HepG2 (cell line): ENCODE data around the gene NDUFS7. TPM values are rescaled to one million over a fixed set of nuclear protein-coding genes. Genes with fewer than 3 reads are reported as not detected.

Source experiments
- AKAP8 ChIP-seq: sonication (generic); formaldehyde crosslinking; IDR thresholded peaks from 2 replicates; pipeline ENCODE4 v1.5.1; 2020; ENCODE audit warnings: mild to moderate bottlenecking, missing genetic modification reagents
- ATF7 ChIP-seq, 2 experiments: fragments of 450-650 bp in 1 of 2; sonication (generic) in 1 of 2; formaldehyde crosslinking in 1 of 2; IDR thresholded peaks; 2 replicates each; pipeline versions ENCODE4 v1.4.0 to v1.6.1; 2016 to 2020; ENCODE audit warnings: antibody characterized with exemption in 1 of 2, mild to moderate bottlenecking in 1 of 2, missing genetic modification reagents in 1 of 2
- JARID2 ChIP-seq: sonication (generic); formaldehyde crosslinking; IDR thresholded peaks from 2 replicates; pipeline ENCODE4 v1.8.1; 2023; ENCODE audit warnings: missing genetic modification reagents, inconsistent platforms; ENCODE audit not compliant: insufficient replicate concordance
- PHF20 ChIP-seq: sonication (generic); formaldehyde crosslinking; IDR thresholded peaks from 2 replicates; pipeline ENCODE4 v1.5.0; 2020; ENCODE audit warnings: mild to moderate bottlenecking, missing genetic modification reagents
- POLR2A ChIP-seq, 2 experiments: IDR thresholded peaks; 2 replicates each; pipeline ENCODE4 v1.6.1; 2011; ENCODE audit warnings: low read depth in 2 of 2, low read length in 2 of 2, mild to moderate bottlenecking in 1 of 2, moderate library complexity in 1 of 2; ENCODE audit not compliant: insufficient read depth in 1 of 2
- ZC3H13 ChIP-seq: sonication (generic); formaldehyde crosslinking; IDR thresholded peaks from 2 replicates; pipeline ENCODE4 v1.8.1; 2023; ENCODE audit warnings: mild to moderate bottlenecking, missing genetic modification reagents, moderate library complexity
- ZFAT ChIP-seq: sonication (generic); formaldehyde crosslinking; conservative IDR thresholded peaks from 2 replicates; pipeline ENCODE4 v1.8.1; 2023; ENCODE audit warnings: missing genetic modification reagents, inconsistent platforms
- ZNF367 ChIP-seq: sonication (generic); formaldehyde crosslinking; IDR thresholded peaks from 2 replicates; pipeline ENCODE4 v1.4.0; 2020; ENCODE audit warnings: missing genetic modification reagents, borderline replicate concordance
- ZNF674 ChIP-seq: sonication (generic); formaldehyde crosslinking; IDR thresholded peaks from 2 replicates; pipeline ENCODE4 v1.5.0; 2020; ENCODE audit warnings: low read depth, mild to moderate bottlenecking, missing genetic modification reagents
- polyA plus RNA-seq, 8 experiments: library from polyadenylated mRNA; depleted of rRNA in 3 of 8; stranded (reverse) in 7 of 8; unstranded in 1 of 8; fragments of >200 nt; fragmentation: Illumina TruSeq in 4 of 8; extraction: Trizol in 4 of 8; gene quantifications; 2 replicates each; pipeline versions ENCODE4 v1.2.1 to v1.2.3, GENCODE V29; 2011 to 2016; ENCODE audit warnings: low read depth in 4 of 8, missing spikeins in 1 of 8, mixed read lengths in 1 of 8; ENCODE audit not compliant: insufficient read depth in 1 of 8
- total RNA-seq, 5 experiments: library from RNA; depleted of rRNA; stranded (reverse); fragments of >200 nt; fragmentation: Illumina TruSeq; extraction: Trizol; gene quantifications; 2 replicates each; pipeline ENCODE4 v1.2.3, GENCODE V29; 2016; ENCODE audit warnings: low read depth in 1 of 5
- TF ChIP-seq, protein P1 (sequence below): sonication (generic); formaldehyde crosslinking; IDR thresholded peaks from 2 replicates; pipeline ENCODE4 v1.4.0; 2020; ENCODE audit warnings: mild to moderate bottlenecking, missing genetic modification reagents, borderline replicate concordance
- TF ChIP-seq, protein P2 (sequence below): sonication (generic); formaldehyde crosslinking; IDR thresholded peaks from 2 replicates; pipeline ENCODE4 v1.5.0; 2020; ENCODE audit warnings: missing genetic modification reagents

The NDUFS7 gene
- total and polyA plus RNA-seq, 2 of the 13 experiments (the other 11 are each of a cell fraction or from before 2014, with no cell fraction given): 34.3 to 66.9 TPM

DNA sequence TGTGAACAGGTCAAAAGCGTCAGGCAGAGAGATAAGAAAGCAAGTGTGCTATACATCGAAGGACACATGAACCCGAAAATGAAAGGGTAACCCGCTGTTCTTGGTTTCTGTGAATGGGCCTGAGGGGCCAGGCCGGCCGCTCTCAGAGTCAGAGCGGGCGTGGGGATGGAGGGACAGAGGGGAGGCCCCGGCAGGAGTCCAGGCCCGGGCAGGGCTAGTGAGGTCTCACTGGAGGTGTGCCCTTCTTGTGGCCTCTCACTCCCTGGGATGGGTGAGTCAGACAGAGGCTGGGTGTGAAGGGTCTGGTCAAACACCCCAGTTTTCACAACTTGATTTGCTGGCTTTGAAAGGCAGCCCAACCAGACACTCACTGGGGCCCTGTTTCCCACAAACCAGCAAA, 17.4 kb upstream of the NDUFS7 start (continued):
- TF ChIP-seq, protein P1, sequence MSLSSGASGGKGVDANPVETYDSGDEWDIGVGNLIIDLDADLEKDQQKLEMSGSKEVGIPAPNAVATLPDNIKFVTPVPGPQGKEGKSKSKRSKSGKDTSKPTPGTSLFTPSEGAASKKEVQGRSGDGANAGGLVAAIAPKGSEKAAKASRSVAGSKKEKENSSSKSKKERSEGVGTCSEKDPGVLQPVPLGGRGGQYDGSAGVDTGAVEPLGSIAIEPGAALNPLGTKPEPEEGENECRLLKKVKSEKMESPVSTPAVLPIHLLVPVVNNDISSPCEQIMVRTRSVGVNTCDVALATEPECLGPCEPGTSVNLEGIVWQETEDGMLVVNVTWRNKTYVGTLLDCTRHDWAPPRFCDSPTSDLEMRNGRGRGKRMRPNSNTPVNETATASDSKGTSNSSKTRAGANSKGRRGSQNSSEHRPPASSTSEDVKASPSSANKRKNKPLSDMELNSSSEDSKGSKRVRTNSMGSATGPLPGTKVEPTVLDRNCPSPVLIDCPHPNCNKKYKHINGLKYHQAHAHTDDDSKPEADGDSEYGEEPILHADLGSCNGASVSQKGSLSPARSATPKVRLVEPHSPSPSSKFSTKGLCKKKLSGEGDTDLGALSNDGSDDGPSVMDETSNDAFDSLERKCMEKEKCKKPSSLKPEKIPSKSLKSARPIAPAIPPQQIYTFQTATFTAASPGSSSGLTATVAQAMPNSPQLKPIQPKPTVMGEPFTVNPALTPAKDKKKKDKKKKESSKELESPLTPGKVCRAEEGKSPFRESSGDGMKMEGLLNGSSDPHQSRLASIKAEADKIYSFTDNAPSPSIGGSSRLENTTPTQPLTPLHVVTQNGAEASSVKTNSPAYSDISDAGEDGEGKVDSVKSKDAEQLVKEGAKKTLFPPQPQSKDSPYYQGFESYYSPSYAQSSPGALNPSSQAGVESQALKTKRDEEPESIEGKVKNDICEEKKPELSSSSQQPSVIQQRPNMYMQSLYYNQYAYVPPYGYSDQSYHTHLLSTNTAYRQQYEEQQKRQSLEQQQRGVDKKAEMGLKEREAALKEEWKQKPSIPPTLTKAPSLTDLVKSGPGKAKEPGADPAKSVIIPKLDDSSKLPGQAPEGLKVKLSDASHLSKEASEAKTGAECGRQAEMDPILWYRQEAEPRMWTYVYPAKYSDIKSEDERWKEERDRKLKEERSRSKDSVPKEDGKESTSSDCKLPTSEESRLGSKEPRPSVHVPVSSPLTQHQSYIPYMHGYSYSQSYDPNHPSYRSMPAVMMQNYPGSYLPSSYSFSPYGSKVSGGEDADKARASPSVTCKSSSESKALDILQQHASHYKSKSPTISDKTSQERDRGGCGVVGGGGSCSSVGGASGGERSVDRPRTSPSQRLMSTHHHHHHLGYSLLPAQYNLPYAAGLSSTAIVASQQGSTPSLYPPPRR: no peak
- no peak for TF ChIP-seq AKAP8
- no peak for TF ChIP-seq ATF7 (IDR thresholded peaks at IDR 0.05)
- no peak for TF ChIP-seq ATF7 (CRISPR knock-in tag; IDR thresholded peaks at IDR 0.05)
- no peak for TF ChIP-seq PHF20
- TF ChIP-seq ZNF674 (CRISPR knock-in tag): no peak
- no peak for TF ChIP-seq JARID2
- TF ChIP-seq ZFAT (CRISPR knock-in tag): no peak
- no peak for TF ChIP-seq ZNF367
- TF ChIP-seq ZC3H13 (CRISPR knock-in tag): no peak
- TF ChIP-seq, protein P2, sequence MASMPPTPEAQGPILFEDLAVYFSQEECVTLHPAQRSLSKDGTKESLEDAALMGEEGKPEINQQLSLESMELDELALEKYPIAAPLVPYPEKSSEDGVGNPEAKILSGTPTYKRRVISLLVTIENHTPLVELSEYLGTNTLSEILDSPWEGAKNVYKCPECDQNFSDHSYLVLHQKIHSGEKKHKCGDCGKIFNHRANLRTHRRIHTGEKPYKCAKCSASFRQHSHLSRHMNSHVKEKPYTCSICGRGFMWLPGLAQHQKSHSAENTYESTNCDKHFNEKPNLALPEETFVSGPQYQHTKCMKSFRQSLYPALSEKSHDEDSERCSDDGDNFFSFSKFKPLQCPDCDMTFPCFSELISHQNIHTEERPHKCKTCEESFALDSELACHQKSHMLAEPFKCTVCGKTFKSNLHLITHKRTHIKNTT (CRISPR knock-in tag): no peak
- no peak for TF ChIP-seq POLR2A (IDR thresholded peaks at IDR 0.05; ENCODE audit: insufficient read depth in 1 of 2, low read depth in 2 of 2, low read length in 2 of 2)
